Measurements from ENCODE around the gene NCOR2. TPM values are rescaled to one million over a fixed set of nuclear protein-coding genes. Genes with fewer than 3 reads are reported as not detected.
A peak's percentile ranks its signal among the peaks of the same experiment; 100 is the strongest.

The NCOR2 gene
- total RNA-seq, 3 donors from 2014 or later (not counting 1 experiment from before 2014, with no cell fraction given): 109 to 126 (median 125) TPM

DNA sequence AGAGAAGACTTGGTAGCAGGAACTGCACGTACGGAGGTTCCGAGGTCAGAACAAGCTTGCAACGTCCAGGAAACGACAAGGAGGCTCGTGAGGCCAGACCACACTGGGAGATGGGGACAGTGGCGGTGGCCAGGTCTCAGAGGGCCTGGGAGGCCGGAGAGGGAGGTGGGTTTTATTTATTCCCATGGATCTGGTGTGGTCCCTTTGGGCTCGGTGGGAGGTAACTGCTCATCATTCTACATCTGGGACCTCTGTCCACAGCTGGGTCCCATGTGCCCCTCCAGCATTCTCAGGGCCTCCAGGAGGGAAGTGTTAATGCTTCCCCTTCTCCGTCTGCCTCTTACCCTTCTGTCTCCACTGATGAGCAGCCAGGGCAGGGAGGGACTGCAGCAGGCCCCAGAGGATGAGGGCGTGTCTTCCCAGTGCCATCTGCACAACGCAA lies 35.7 kb upstream of the NCOR2 start:
- H3K27ac Mint-ChIP-seq: no peak overlapping the region
- 61% methylated on average over 12 of the region's 12 CpGs for WGBS (ENCODE audit: insufficient coverage)
- Histone ChIP-seq H3K36me3 (ENCODE audit: control insufficient read depth, insufficient read depth, low read length) (no peaks in the 10 kb centered on the region), H3K9me3 (ENCODE audit: control insufficient read depth, insufficient read depth, low read length) (no peaks in the 10 kb centered on the region), H3K4me3 (ENCODE audit: low read length) (no peak overlapping the region), H3K4me1 (ENCODE audit: control insufficient read depth, insufficient read depth, low read length) (peaks cover 2% of the 10 kb centered on the region), H3K27me3 (ENCODE audit: control insufficient read depth, insufficient read depth, low read length) (peaks cover 2% of the 10 kb centered on the region), H3K27ac (ENCODE audit: low read length) (no peak overlapping the region)
- no peak for ATAC-seq
- TF ChIP-seq, protein P1, sequence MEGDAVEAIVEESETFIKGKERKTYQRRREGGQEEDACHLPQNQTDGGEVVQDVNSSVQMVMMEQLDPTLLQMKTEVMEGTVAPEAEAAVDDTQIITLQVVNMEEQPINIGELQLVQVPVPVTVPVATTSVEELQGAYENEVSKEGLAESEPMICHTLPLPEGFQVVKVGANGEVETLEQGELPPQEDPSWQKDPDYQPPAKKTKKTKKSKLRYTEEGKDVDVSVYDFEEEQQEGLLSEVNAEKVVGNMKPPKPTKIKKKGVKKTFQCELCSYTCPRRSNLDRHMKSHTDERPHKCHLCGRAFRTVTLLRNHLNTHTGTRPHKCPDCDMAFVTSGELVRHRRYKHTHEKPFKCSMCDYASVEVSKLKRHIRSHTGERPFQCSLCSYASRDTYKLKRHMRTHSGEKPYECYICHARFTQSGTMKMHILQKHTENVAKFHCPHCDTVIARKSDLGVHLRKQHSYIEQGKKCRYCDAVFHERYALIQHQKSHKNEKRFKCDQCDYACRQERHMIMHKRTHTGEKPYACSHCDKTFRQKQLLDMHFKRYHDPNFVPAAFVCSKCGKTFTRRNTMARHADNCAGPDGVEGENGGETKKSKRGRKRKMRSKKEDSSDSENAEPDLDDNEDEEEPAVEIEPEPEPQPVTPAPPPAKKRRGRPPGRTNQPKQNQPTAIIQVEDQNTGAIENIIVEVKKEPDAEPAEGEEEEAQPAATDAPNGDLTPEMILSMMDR (IDR thresholded peaks at IDR 0.05): no peak
- H3K4me3 Mint-ChIP-seq: no peak overlapping the region
- intact Hi-C loops (cut with micrococcal nuclease): no loop called here
- H3K4me1 Mint-ChIP-seq: no peaks in the 10 kb centered on the region
- peaks cover 16 to 31% of the 10 kb centered on the region in 2 donors for H3K27me3 Mint-ChIP-seq (ENCODE audit: low read depth in 2 of 2)
- no peaks in the 10 kb centered on the region for H3K36me3 Mint-ChIP-seq
- no peak for DNase-seq
- H3K9me3 Mint-ChIP-seq: no peaks in the 10 kb centered on the region

DNA sequence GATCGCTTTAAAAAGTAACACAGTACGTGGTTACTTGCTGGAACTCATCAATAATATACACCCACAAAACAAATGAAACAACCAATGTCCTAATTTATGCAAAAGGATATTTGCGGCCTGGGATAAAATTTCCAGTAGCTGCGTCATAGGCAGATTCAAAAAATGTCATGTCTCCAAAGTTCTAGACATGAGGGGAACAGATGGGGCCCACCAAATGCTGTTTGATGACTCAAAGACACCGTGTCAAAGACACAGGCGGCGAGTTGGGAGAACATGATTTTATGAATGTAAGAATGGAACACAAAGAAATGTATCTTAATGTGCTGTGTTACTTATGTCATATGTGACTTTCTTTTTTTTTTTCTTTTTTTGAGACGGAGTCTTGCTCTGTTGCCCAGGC lies 34.3 kb upstream of the NCOR2 start:
- Mint-ChIP-seq H3K27me3 (ENCODE audit: low read depth in 2 of 2) (peaks cover 5 to 20% of the 10 kb centered on the region in 2 donors), H3K4me3 (no peak overlapping the region), H3K9me3 (no peaks in the 10 kb centered on the region), H3K4me1 (no peaks in the 10 kb centered on the region), H3K36me3 (no peaks in the 10 kb centered on the region), H3K27ac (no peak overlapping the region)
- Histone ChIP-seq H3K27ac (ENCODE audit: low read length) (no peak overlapping the region), H3K27me3 (ENCODE audit: control insufficient read depth, insufficient read depth, low read length) (peaks cover 2% of the 10 kb centered on the region), H3K36me3 (ENCODE audit: control insufficient read depth, insufficient read depth, low read length) (no peaks in the 10 kb centered on the region), H3K4me1 (ENCODE audit: control insufficient read depth, insufficient read depth, low read length) (no peaks in the 10 kb centered on the region), H3K4me3 (ENCODE audit: low read length) (no peak overlapping the region), H3K9me3 (ENCODE audit: control insufficient read depth, insufficient read depth, low read length) (no peaks in the 10 kb centered on the region)
- intact Hi-C loops (cut with micrococcal nuclease): no loop called here
- TF ChIP-seq, protein P1 (IDR thresholded peaks at IDR 0.05): no peak
- no peak for ATAC-seq
- 92% methylated on average over 8 of the region's 8 CpGs for WGBS (ENCODE audit: insufficient coverage)
- no peak for DNase-seq

DNA sequence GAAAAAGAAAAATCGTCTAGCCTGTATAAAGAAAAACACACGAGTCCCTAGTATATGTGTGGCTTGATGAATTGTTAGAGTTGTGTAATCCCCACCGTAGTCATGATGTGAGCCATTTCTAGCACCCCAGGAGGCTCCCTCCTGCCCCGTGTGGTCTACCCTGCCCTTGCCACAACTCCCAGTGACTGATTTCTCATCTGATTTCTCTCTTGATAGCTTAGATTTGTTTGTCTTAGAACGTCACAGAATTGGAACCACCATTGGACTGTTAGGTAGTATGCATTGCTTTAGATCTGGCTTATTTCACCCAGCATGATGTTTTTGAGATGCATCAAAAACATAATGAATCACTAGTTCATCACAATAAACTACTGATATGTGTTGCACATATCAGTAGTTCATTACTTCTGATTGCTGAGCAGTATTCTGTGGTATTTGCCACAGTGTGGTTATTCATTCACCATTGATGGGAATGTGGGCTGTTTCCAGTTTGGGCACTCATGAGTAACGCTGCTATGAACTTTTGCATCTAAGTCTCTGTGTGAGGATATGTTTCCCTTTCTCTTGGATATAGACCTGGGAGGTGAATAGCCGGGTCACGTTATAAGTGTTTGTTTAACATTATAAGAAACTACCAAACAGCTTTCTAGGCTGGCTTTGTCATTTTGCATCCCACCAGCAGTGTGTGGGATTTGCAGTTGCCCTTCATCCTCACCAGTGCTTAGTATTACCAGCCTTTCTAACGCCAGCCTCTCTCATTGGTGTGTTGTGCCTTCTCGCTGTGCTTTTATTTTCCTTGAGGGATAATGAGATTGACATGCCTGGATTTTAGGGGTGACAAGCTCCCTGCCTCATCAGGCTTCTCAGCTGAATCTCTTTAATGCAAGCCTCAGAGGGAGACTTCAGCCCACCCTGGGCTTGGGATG lies 31.9 kb upstream of the NCOR2 start:
- Mint-ChIP-seq H3K9me3 (no peaks in the 10 kb centered on the region), H3K27me3 (ENCODE audit: low read depth in 2 of 2) (peaks cover 0 to 14% of the 10 kb centered on the region in 2 donors), H3K4me3 (no peak overlapping the region), H3K36me3 (no peaks in the 10 kb centered on the region), H3K27ac (no peak overlapping the region), H3K4me1 (no peaks in the 10 kb centered on the region)
- intact Hi-C loops (cut with micrococcal nuclease): no loop called here
- Histone ChIP-seq H3K36me3 (ENCODE audit: control insufficient read depth, insufficient read depth, low read length) (no peaks in the 10 kb centered on the region), H3K4me1 (ENCODE audit: control insufficient read depth, insufficient read depth, low read length) (no peaks in the 10 kb centered on the region), H3K27ac (ENCODE audit: low read length) (no peak overlapping the region), H3K9me3 (ENCODE audit: control insufficient read depth, insufficient read depth, low read length) (no peaks in the 10 kb centered on the region), H3K4me3 (ENCODE audit: low read length) (no peak overlapping the region), H3K27me3 (ENCODE audit: control insufficient read depth, insufficient read depth, low read length) (no peaks in the 10 kb centered on the region)
- TF ChIP-seq, protein P1 (IDR thresholded peaks at IDR 0.05): no peak
- DNase-seq (no peak), ATAC-seq (peak in 1 of 3 donors; percentile 30)
- 70% methylated on average over 8 of the region's 10 CpGs for WGBS (ENCODE audit: insufficient coverage)
